Upper lobe of right lung (tissue), 1 donor: Measurements from ENCODE around the gene ANKS4B. TPM values are rescaled to one million over a fixed set of nuclear protein-coding genes. Genes with fewer than 3 reads are reported as not detected.

Experiments used
- ATAC-seq: fragments of 200-7000 bp; cut with Tn5 transposase; one replicate; pipeline ENCODE4 v1.9.1; 2020; ENCODE audit warnings: mild to moderate bottlenecking, moderate library complexity
- DNase-seq: peaks from one replicate; pipeline ENCODE4 v3.0.0-alpha.2; 2020
- H3K27ac ChIP-seq: fragments of 200-600 bp; one replicate; pipeline ENCODE4 v1.8.0; 2022
- H3K27me3 ChIP-seq: fragments of 200-600 bp; one replicate; pipeline ENCODE4 v1.8.0; 2022; ENCODE audit warnings: mild to moderate bottlenecking
- H3K36me3 ChIP-seq: fragments of 200-600 bp; one replicate; pipeline ENCODE4 v1.8.0; 2022
- H3K4me1 ChIP-seq: fragments of 200-600 bp; one replicate; pipeline ENCODE4 v1.8.0; 2022
- H3K4me3 ChIP-seq: fragments of 200-600 bp; one replicate; pipeline ENCODE4 v1.8.0; 2022; ENCODE audit warnings: mild to moderate bottlenecking
- H3K9me3 ChIP-seq: fragments of 200-600 bp; one replicate; pipeline ENCODE4 v1.8.0; 2022
- CTCF ChIP-seq: fragments of 200-600 bp; IDR thresholded peaks from one replicate; pipeline ENCODE4 v1.8.0; 2022; ENCODE audit warnings: antibody characterized with exemption
- intact Hi-C: fragments of 100-400 bp; cut with DNase I; formaldehyde crosslinking; loops from one replicate; pipeline ENCODE4 v1.11.0; 2022
- total RNA-seq: library from RNA; stranded (reverse); fragmentation: NEBNext Ultra II Directional; extraction: Animal tissue kit (Norgen Biotek cat#: 25700); gene quantifications from one replicate; pipeline ENCODE4 v1.2.1, GENCODE V29; 2021
- donor health status: DM: no; HTN: yes; CAD: no; lungs with severe emphysema.

Gene ANKS4B
- total RNA-seq, 1 donor from 2014 or later: not detected

- H3K9me3 ChIP-seq: no peaks in the 10 kb centered on the region
- H3K36me3 ChIP-seq: no peaks in the 10 kb centered on the region
- DNase-seq (no peak), ATAC-seq (no peak)
- TF ChIP-seq CTCF: no peak
- H3K27me3 ChIP-seq: no peaks in the 10 kb centered on the region
- H3K27ac ChIP-seq: no peak overlapping the region
- intact Hi-C loops: no loop called here
- H3K4me3 ChIP-seq: no peak overlapping the region
- H3K4me1 ChIP-seq: no peaks in the 10 kb centered on the region
Measured at GRCh38 chr16:21206550-21206949, 26.9 kb upstream of the ANKS4B start.

GRCh38 chr16:21208446-21209230, 24.9 kb upstream of the ANKS4B start:
- intact Hi-C loops: no loop called here
- DNase-seq (no peak), ATAC-seq (no peak)
- no peak for TF ChIP-seq CTCF
- no peaks in the 10 kb centered on the region for H3K36me3 ChIP-seq
- no peaks in the 10 kb centered on the region for H3K4me1 ChIP-seq
- H3K27ac ChIP-seq: no peak overlapping the region
- H3K27me3 ChIP-seq: no peaks in the 10 kb centered on the region
- no peak overlapping the region for H3K4me3 ChIP-seq
- no peaks in the 10 kb centered on the region for H3K9me3 ChIP-seq

GRCh38 chr16:21211486-21211885, 22.0 kb upstream of the ANKS4B start, which contains the start of gene ZP2:
TSS of gene ZP2 (minus strand) at chr16:21211574. CDS start at chr16:21211547, 27 bp downstream.
- DNase-seq (no peak), ATAC-seq (no peak)
- TF ChIP-seq CTCF: no peak
- no peaks in the 10 kb centered on the region for H3K4me1 ChIP-seq
- H3K27me3 ChIP-seq: no peaks in the 10 kb centered on the region
- H3K27ac ChIP-seq: no peak within 1 kb of the TSS
- no peaks in the 10 kb centered on the region for H3K9me3 ChIP-seq
- no peak within 1 kb of the TSS for H3K4me3 ChIP-seq
- intact Hi-C loops: no loop called here
- H3K36me3 ChIP-seq: no peaks in the 10 kb centered on the region

- no peak for ATAC-seq
- TF ChIP-seq CTCF: no peak
- Histone ChIP-seq H3K4me3 (no peak overlapping the region), H3K27me3 (no peaks in the 10 kb centered on the region), H3K27ac (no peak overlapping the region), H3K9me3 (no peaks in the 10 kb centered on the region), H3K4me1 (no peaks in the 10 kb centered on the region), H3K36me3 (no peaks in the 10 kb centered on the region)
- no peak for DNase-seq
- intact Hi-C loops: no loop called here
Measured at GRCh38 chr16:21214086-21214485, 19.4 kb upstream of the ANKS4B start.

GRCh38 chr16:21217121-21217520, 16.4 kb upstream of the ANKS4B start:
- DNase-seq (no peak), ATAC-seq (no peak)
- Histone ChIP-seq H3K36me3 (no peaks in the 10 kb centered on the region), H3K27me3 (no peaks in the 10 kb centered on the region), H3K9me3 (no peaks in the 10 kb centered on the region), H3K27ac (no peak overlapping the region), H3K4me3 (no peak overlapping the region), H3K4me1 (no peaks in the 10 kb centered on the region)
- no peak for TF ChIP-seq CTCF
- intact Hi-C loops: no loop called here
